SU-DHL-6 (cell line): ENCODE data around the gene ACSL5.

Experiments used
- H2AFZ ChIP-seq: fragments of 200-600 bp; sonication (generic); 2 replicates; pipeline ENCODE4 v1.6.1; 2014; ENCODE audit warnings: low read depth, mild to moderate bottlenecking, moderate library complexity, mixed read lengths, antibody characterized with exemption, low read length; ENCODE audit not compliant: severe bottlenecking
- H3F3A ChIP-seq: fragments of 200-600 bp; shearing (Covaris generic); 2 replicates; pipeline ENCODE4 v1.6.0; 2016; ENCODE audit warnings: antibody characterized with exemption, mild to moderate bottlenecking; ENCODE audit not compliant: insufficient read depth
- H3K27ac ChIP-seq: fragments of 200-600 bp; sonication (generic); 2 replicates; pipeline ENCODE4 v1.5.1; 2016; ENCODE audit warnings: low read depth, mild to moderate bottlenecking, low read length, moderate library complexity, mixed read lengths
- H3K27me3 ChIP-seq: fragments of 200-600 bp; sonication (generic), shearing (Covaris generic); 2 replicates; pipeline ENCODE4 v1.6.0; 2014; ENCODE audit warnings: mild to moderate bottlenecking, low read length
- H3K36me3 ChIP-seq: fragments of 200-600 bp; sonication (generic); 2 replicates; pipeline ENCODE4 v1.6.1; 2014; ENCODE audit warnings: mild to moderate bottlenecking, low read length, mixed read lengths
- H3K4me2 ChIP-seq: fragments of 300-600, 200-600 bp; shearing (Covaris generic), sonication (generic); 2 replicates; pipeline ENCODE4 v1.6.0; 2014; ENCODE audit warnings: low read length, low read depth, mild to moderate bottlenecking; ENCODE audit not compliant: poor library complexity, severe bottlenecking
- H3K4me3 ChIP-seq: fragments of 200-600 bp; sonication (generic); 2 replicates; pipeline ENCODE4 v1.5.1; 2014; ENCODE audit warnings: antibody characterized with exemption, low read length, mild to moderate bottlenecking, mixed read lengths; ENCODE audit not compliant: insufficient read depth, poor library complexity, severe bottlenecking
- H3K79me2 ChIP-seq: fragments of 200-600 bp; sonication (generic); 2 replicates; pipeline ENCODE4 v1.6.1; 2014; ENCODE audit warnings: mild to moderate bottlenecking, low read length, moderate library complexity; ENCODE audit not compliant: insufficient read depth
- H3K9ac ChIP-seq: fragments of 200-600 bp; sonication (generic); 2 replicates; pipeline ENCODE4 v1.7.0; 2014; ENCODE audit warnings: mild to moderate bottlenecking, low read length
- H3K9me2 ChIP-seq: fragments of 200-600 bp; sonication (generic); replicated peaks from 2 replicates; pipeline ENCODE4 v1.6.1; 2014; ENCODE audit warnings: low read length; ENCODE audit not compliant: insufficient read depth
- H3K9me3 ChIP-seq: fragments of 200-600 bp; sonication (generic); 2 replicates; pipeline ENCODE4 v1.6.1; 2014; ENCODE audit warnings: low read length, mixed read lengths; ENCODE audit not compliant: insufficient read depth
- H4K20me1 ChIP-seq: fragments of 200-600 bp; sonication (generic); 2 replicates; pipeline ENCODE4 v1.6.1; 2014; ENCODE audit warnings: low read depth, mild to moderate bottlenecking, antibody characterized with exemption, low read length, moderate library complexity, mixed read lengths
- CTCF ChIP-seq: fragments of 200-600 bp; sonication (generic); IDR thresholded peaks from one replicate; pipeline ENCODE4 v1.5.1; 2017; ENCODE audit warnings: antibody characterized with exemption, mild to moderate bottlenecking, low read length, moderate library complexity; ENCODE audit not compliant: insufficient read depth, poor library complexity, severe bottlenecking
- EZH2phosphoT487 ChIP-seq: fragments of 200-600 bp; sonication (generic), shearing (Covaris generic); conservative IDR thresholded peaks from 2 replicates; pipeline ENCODE4 v1.6.1; 2018; ENCODE audit warnings: mild to moderate bottlenecking, antibody characterized with exemption, low read length, moderate library complexity, mixed read lengths

ACSL5 gene

GRCh38 chr10:112448888-112449287 lies 75.0 kb downstream of the ACSL5 start:
- Histone ChIP-seq H4K20me1 (0 out of 2 replicates have a peak, but pooled peaks cover 2% of the 10 kb centered on the region), H3K27me3 (no peaks in the 10 kb centered on the region), H3K4me2 (peak overlapping the region; percentile 69), H3K4me3 (no peak overlapping the region), H2AFZ (no peak overlapping the region), H3F3A (no peaks in the 10 kb centered on the region), H3K79me2 (peaks cover 93% of the 10 kb centered on the region), H3K9me2 (no peaks in the 10 kb centered on the region), H3K9ac (0 out of 2 replicates have a peak overlapping the region, but pooled peaks have one; percentile 96), H3K36me3 (0 out of 2 replicates have a peak, but pooled peaks cover 9% of the 10 kb centered on the region), H3K27ac (no peak overlapping the region), H3K9me3 (no peaks in the 10 kb centered on the region)
- no peak for TF ChIP-seq EZH2phosphoT487
- no peak for TF ChIP-seq CTCF

GRCh38 chr10:112454910-112455779 lies 81.2 kb downstream of the ACSL5 start:
- Histone ChIP-seq H3K36me3 (no peaks in the 10 kb centered on the region), H3K9me2 (no peaks in the 10 kb centered on the region), H3K4me2 (no peak overlapping the region), H3K79me2 (peaks cover 84% of the 10 kb centered on the region), H3K9ac (no peak overlapping the region), H4K20me1 (0 out of 2 replicates have a peak, but pooled peaks cover 4% of the 10 kb centered on the region), H3K4me3 (no peak overlapping the region), H3K27me3 (no peaks in the 10 kb centered on the region), H2AFZ (no peak overlapping the region), H3K27ac (no peak overlapping the region), H3K9me3 (no peaks in the 10 kb centered on the region), H3F3A (no peaks in the 10 kb centered on the region)
- TF ChIP-seq EZH2phosphoT487 (no peak), CTCF (no peak)

- TF ChIP-seq EZH2phosphoT487 (no peak), CTCF (peak; percentile 23)
- Histone ChIP-seq H3K27ac (no peak overlapping the region), H2AFZ (no peak overlapping the region), H3K4me2 (no peak overlapping the region), H3K9ac (no peak overlapping the region), H4K20me1 (0 out of 2 replicates have a peak, but pooled peaks cover 4% of the 10 kb centered on the region), H3F3A (no peaks in the 10 kb centered on the region), H3K9me3 (no peaks in the 10 kb centered on the region), H3K27me3 (no peaks in the 10 kb centered on the region), H3K4me3 (no peak overlapping the region), H3K36me3 (0 out of 2 replicates have a peak, but pooled peaks cover 3% of the 10 kb centered on the region), H3K9me2 (no peaks in the 10 kb centered on the region), H3K79me2 (peaks cover 77% of the 10 kb centered on the region)
These were observed 82.6 kb downstream of the ACSL5 start for GRCh38 chr10:112456533-112456932.
